ENCODE measurements around the gene C8G. TPM values are rescaled to one million over a fixed set of nuclear protein-coding genes. Genes with fewer than 3 reads are reported as not detected.
A peak's percentile ranks its signal among the peaks of the same experiment; 100 is the strongest.

The C8G gene
- total and polyA plus RNA-seq, 2 of the 13 experiments (the other 11 are each of a cell fraction or from before 2014, with no cell fraction given), result 4.9 to 12.8 TPM

DNA sequence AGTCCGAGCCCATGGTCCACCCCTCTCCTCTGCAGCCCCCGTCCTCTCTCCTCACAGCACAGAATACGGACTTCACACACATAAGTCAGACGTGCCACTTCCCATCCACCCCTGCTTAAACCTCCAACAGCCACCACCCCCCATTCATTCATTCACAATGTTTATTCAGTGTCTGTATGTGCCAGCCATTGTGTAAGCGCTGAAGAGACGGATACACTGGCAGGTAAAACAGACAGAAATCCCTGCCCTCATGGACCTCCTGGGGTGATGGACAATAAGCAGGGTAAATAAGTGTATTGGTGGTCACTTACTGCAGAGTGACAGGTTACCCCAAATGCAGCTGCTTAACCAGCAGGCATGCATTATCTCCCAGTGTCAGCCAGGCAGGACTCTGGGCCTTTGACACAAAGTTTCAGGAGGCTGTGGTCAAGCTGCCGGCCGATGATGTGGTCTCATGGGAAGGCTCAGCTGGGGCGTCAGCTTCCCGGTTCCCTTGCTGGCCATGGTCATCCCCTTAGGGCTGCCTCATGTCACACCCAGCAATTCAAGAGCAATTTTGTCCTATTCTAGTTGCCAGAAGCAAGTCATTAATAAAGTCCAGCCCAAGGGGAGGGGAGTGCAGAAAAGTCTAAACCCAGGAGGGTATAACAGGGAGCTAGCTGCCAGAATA is 45.3 kb downstream of the C8G start (continued):
- TF ChIP-seq, protein P1, sequence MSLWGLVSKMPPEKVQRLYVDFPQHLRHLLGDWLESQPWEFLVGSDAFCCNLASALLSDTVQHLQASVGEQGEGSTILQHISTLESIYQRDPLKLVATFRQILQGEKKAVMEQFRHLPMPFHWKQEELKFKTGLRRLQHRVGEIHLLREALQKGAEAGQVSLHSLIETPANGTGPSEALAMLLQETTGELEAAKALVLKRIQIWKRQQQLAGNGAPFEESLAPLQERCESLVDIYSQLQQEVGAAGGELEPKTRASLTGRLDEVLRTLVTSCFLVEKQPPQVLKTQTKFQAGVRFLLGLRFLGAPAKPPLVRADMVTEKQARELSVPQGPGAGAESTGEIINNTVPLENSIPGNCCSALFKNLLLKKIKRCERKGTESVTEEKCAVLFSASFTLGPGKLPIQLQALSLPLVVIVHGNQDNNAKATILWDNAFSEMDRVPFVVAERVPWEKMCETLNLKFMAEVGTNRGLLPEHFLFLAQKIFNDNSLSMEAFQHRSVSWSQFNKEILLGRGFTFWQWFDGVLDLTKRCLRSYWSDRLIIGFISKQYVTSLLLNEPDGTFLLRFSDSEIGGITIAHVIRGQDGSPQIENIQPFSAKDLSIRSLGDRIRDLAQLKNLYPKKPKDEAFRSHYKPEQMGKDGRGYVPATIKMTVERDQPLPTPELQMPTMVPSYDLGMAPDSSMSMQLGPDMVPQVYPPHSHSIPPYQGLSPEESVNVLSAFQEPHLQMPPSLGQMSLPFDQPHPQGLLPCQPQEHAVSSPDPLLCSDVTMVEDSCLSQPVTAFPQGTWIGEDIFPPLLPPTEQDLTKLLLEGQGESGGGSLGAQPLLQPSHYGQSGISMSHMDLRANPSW (CRISPR knock-in tag; IDR thresholded peaks at IDR 0.05; ENCODE audit: borderline replicate concordance), result no peak
- no peak for TF ChIP-seq ASH2L (IDR thresholded peaks at IDR 0.05; ENCODE audit: insufficient read length, low read depth, low read length)
- peak; percentile 62 for TF ChIP-seq SAP130 (CRISPR knock-in tag; IDR thresholded peaks at IDR 0.05; ENCODE audit: low read depth)
- TF ChIP-seq ONECUT2 (CRISPR knock-in tag; IDR thresholded peaks at IDR 0.05), result no peak
- TF ChIP-seq ZNF282 (IDR thresholded peaks at IDR 0.05; ENCODE audit: partially characterized antibody), result no peak
- TF ChIP-seq, protein P2, sequence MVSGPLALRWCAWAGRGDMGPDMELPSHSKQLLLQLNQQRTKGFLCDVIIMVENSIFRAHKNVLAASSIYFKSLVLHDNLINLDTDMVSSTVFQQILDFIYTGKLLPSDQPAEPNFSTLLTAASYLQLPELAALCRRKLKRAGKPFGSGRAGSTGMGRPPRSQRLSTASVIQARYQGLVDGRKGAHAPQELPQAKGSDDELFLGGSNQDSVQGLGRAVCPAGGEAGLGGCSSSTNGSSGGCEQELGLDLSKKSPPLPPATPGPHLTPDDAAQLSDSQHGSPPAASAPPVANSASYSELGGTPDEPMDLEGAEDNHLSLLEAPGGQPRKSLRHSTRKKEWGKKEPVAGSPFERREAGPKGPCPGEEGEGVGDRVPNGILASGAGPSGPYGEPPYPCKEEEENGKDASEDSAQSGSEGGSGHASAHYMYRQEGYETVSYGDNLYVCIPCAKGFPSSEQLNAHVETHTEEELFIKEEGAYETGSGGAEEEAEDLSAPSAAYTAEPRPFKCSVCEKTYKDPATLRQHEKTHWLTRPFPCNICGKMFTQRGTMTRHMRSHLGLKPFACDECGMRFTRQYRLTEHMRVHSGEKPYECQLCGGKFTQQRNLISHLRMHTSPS (CRISPR knock-in tag; IDR thresholded peaks at IDR 0.05; ENCODE audit: low read depth), result 0 out of 2 replicates have a peak, but pooled peaks have one; percentile 10
- TF ChIP-seq ZNF546 (CRISPR knock-in tag; conservative IDR thresholded peaks at IDR 0.05), result no peak
- TF ChIP-seq CREB1 (IDR thresholded peaks at IDR 0.05), result no peak
- no peak for TF ChIP-seq CREB1 (CRISPR knock-in tag; IDR thresholded peaks at IDR 0.05)
- no peak for TF ChIP-seq ZNF672 (CRISPR knock-in tag; IDR thresholded peaks at IDR 0.05)
- TF ChIP-seq ZNF839 (CRISPR knock-in tag; IDR thresholded peaks at IDR 0.05; ENCODE audit: borderline replicate concordance), result no peak
- TF ChIP-seq SRF (IDR thresholded peaks at IDR 0.05; ENCODE audit: low read depth, low read length), result no peak
- no peak for TF ChIP-seq FOXA1 (IDR thresholded peaks at IDR 0.05)
- TF ChIP-seq FOXA1 (CRISPR knock-in tag; IDR thresholded peaks at IDR 0.05), result 0 out of 2 replicates have a peak, but pooled peaks have one; percentile 16
- TF ChIP-seq, protein P3, sequence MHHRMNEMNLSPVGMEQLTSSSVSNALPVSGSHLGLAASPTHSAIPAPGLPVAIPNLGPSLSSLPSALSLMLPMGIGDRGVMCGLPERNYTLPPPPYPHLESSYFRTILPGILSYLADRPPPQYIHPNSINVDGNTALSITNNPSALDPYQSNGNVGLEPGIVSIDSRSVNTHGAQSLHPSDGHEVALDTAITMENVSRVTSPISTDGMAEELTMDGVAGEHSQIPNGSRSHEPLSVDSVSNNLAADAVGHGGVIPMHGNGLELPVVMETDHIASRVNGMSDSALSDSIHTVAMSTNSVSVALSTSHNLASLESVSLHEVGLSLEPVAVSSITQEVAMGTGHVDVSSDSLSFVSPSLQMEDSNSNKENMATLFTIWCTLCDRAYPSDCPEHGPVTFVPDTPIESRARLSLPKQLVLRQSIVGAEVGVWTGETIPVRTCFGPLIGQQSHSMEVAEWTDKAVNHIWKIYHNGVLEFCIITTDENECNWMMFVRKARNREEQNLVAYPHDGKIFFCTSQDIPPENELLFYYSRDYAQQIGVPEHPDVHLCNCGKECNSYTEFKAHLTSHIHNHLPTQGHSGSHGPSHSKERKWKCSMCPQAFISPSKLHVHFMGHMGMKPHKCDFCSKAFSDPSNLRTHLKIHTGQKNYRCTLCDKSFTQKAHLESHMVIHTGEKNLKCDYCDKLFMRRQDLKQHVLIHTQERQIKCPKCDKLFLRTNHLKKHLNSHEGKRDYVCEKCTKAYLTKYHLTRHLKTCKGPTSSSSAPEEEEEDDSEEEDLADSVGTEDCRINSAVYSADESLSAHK (CRISPR knock-in tag; IDR thresholded peaks at IDR 0.05; ENCODE audit: borderline replicate concordance), result no peak
- TF ChIP-seq FOXO1 (CRISPR knock-in tag; IDR thresholded peaks at IDR 0.05), result no peak
- TF ChIP-seq, protein P4, sequence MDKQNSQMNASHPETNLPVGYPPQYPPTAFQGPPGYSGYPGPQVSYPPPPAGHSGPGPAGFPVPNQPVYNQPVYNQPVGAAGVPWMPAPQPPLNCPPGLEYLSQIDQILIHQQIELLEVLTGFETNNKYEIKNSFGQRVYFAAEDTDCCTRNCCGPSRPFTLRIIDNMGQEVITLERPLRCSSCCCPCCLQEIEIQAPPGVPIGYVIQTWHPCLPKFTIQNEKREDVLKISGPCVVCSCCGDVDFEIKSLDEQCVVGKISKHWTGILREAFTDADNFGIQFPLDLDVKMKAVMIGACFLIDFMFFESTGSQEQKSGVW (CRISPR knock-in tag; IDR thresholded peaks at IDR 0.05; ENCODE audit: borderline replicate concordance), result no peak
